ENCODE results near the gene PLBD2. TPM values are rescaled to one million over a fixed set of nuclear protein-coding genes. Genes with fewer than 3 reads are reported as not detected.

PLBD2 gene
- total and polyA plus RNA-seq, 9 of the 15 experiments (the other 6 are each of a cell fraction or from before 2014, with no cell fraction given) = 2.4 to 37.4 (median 6.0) TPM

GRCh38 chr12:113416091-113416754 lies 57.8 kb downstream of the PLBD2 start (continued):
- TF ChIP-seq SIX5 (IDR thresholded peaks at IDR 0.05; ENCODE audit: borderline replicate concordance in 1 of 2, insufficient read depth in 1 of 2, low read depth in 1 of 2, low read length in 2 of 2) = no peak
- TF ChIP-seq ZBTB43 (CRISPR knock-in tag; IDR thresholded peaks at IDR 0.05) = no peak
- no peak for TF ChIP-seq EWSR1 (IDR thresholded peaks at IDR 0.05; ENCODE audit: borderline replicate concordance, low read depth, partially characterized antibody)
- no peak for TF ChIP-seq CBX2 (IDR thresholded peaks at IDR 0.05; ENCODE audit: insufficient read depth, low read length, poor library complexity, severe bottlenecking)
- TF ChIP-seq POLR2B (IDR thresholded peaks at IDR 0.05; ENCODE audit: low read depth, partially characterized antibody) = no peak
- TF ChIP-seq MCM3 (IDR thresholded peaks at IDR 0.05) = no peak
- no peak; the same call in 1 of the 2 replicates for TF ChIP-seq TAF7 (tag; IDR thresholded peaks at IDR 0.05)
- TF ChIP-seq GABPB2 (CRISPR knock-in tag; conservative IDR thresholded peaks at IDR 0.05) = no peak
- TF ChIP-seq ZNF764 (CRISPR knock-in tag; IDR thresholded peaks at IDR 0.05; ENCODE audit: low read depth) = no peak
- TF ChIP-seq ARID2 (IDR thresholded peaks at IDR 0.05) = no peak
- no peak for TF ChIP-seq ELK3 (CRISPR knock-in tag; IDR thresholded peaks at IDR 0.05)
- TF ChIP-seq TRIM28 (IDR thresholded peaks at IDR 0.05) = no peak
- no peak for TF ChIP-seq PHF8 (IDR thresholded peaks at IDR 0.05; ENCODE audit: borderline replicate concordance, low read length)
- TF ChIP-seq MAFG (tag; conservative IDR thresholded peaks at IDR 0.05) = peak; percentile 48
- peak; percentile 26; the same call in 1 of the 2 replicates for TF ChIP-seq CBFA2T3 (IDR thresholded peaks at IDR 0.05)
- TF ChIP-seq TCFL5 (CRISPR knock-in tag; conservative IDR thresholded peaks at IDR 0.05) = no peak
- peak in 1 of 2 experiments; percentile 64; a peak in 2 of 4 replicates for TF ChIP-seq ZNF639 (CRISPR knock-in tag; conservative IDR thresholded peaks at IDR 0.05 in 1 of 2, IDR thresholded peaks at IDR 0.05 in 1 of 2)
- TF ChIP-seq RBM34 (IDR thresholded peaks at IDR 0.05; ENCODE audit: borderline replicate concordance, insufficient read depth, low read length) = no peak
- TF ChIP-seq THRB (CRISPR knock-in tag; conservative IDR thresholded peaks at IDR 0.05) = no peak
- no peak for TF ChIP-seq CBX1 (IDR thresholded peaks at IDR 0.05; ENCODE audit: low read depth)
- TF ChIP-seq ZFP30 (CRISPR knock-in tag; IDR thresholded peaks at IDR 0.05; ENCODE audit: borderline replicate concordance) = no peak
- TF ChIP-seq DIDO1 (tag; IDR thresholded peaks at IDR 0.05; ENCODE audit: low read depth) = no peak

All from K562 (cell line).